ENCODE results near the gene PADI6.

Gene PADI6

DNA sequence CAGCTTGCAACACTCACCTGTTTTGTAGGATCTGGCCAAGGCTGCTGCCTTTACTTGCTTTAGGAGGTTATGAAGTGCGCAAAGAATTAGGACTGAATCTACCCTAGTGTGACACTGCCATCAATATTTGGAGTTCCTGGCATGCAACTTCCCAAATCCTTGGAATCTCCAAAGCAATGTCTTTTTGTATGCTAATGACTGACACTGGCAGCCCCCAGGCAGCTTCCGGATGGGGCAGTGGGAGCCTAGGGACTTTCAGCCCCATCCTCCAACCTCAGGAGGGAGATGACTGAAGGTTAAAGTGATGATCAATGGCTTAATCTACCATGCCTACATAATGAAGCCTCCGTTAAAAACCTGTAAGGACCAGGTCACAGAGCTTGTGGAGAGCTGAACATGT lies 62.0 kb downstream of the PADI6 start:
- no peak for DNase-seq (ENCODE audit: low read depth in 2 of 2)

- no peak for DNase-seq (ENCODE audit: low read depth in 2 of 2)
Observed at GRCh38 chr1:17434601-17435000, 62.6 kb downstream of the PADI6 start.

DNA sequence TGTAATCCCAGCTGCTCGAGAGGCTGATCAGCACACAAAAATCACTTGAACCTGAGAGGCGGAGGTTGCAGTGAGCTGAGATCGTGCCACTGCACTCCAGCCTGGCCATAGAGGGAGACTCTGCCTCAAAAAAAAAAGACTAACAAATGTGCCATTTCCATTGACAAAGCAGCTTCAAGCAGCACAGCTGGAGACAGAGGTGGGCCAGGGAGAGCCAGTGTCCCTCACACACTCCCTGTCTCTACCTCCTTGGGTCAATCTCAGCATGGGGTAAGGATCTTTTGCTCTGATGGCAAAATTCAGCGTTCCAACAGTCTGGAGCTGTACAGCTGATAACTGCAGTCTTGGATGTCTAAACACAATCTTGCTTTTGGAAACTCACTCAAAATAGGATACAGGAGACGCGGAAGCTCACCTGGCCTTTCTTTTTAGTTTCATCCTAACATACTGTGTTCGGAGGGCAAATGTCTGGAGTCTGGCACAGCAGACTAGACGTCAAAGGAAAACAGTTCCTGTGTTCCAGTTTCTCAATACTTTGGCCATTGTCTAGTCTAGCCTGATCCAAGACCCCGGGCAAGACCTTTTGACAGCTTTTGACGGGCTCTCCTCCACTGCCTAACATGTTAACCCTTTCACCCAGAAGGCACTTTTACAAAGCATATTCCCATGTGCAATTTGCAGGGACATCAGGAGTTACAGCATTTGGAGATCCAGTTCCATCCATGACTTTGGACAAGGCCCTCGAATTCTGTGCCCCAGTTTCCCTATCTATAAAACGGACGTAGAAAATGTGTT lies 64.6 kb downstream of the PADI6 start:
- DNase-seq (ENCODE audit: low read depth in 2 of 2): no peak

DNA sequence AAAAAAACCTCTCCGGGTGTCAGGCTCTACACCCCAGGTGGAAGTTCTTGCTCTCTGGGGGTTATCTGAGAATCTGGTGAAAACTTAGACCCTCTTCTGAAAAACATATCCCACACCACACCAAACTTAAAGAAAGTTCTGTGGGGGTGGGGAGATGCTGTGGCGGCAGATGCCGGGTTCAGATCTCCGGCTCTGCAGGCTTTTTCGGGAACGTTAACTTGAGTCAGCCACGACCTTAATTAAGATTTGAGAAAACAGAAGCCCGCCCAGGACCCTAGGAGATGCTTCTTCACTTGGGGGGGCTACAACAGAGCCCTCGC lies 65.2 kb downstream of the PADI6 start:
- DNase-seq (ENCODE audit: low read depth in 2 of 2): no peak

DNA sequence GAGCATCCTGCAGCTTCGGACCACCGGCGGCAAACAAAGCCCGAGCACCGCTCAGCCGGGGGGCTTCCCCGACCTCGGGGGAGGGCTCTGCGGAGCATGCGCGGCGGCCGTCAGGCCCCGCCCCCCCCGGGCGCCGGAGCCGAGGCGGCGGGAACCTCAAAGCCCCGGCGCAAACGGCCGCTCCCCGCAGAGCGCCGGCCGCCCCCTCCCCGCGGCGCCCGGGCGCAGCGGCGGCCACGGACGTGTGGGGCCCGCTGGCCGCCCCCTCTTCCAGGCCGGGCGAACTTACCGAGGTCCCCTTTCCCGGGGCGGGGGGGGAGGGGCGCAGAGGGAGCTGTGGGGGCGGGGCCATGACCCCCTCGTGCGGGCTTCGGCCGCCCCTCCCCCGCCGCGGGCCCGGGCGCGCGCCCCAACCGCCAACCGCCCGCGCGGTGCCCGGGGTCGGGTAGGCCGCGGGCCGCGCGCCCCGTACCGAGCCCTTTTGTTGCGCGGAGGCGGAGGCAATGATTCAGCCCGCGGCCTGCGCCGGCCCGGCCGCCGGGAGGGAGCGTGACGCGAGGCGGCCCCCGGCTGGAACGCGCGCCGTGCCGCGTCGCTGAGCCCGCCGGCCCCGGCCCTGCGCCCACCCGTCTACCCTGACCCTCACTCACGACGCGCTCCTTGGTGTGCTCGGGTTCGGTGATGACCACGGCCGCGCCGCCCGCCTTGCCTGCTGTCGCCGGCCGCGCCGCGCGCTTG lies 65.8 kb downstream of the PADI6 start:
- DNase-seq (ENCODE audit: low read depth in 2 of 2): peak in 1 of 2 donors; percentile 30

DNA sequence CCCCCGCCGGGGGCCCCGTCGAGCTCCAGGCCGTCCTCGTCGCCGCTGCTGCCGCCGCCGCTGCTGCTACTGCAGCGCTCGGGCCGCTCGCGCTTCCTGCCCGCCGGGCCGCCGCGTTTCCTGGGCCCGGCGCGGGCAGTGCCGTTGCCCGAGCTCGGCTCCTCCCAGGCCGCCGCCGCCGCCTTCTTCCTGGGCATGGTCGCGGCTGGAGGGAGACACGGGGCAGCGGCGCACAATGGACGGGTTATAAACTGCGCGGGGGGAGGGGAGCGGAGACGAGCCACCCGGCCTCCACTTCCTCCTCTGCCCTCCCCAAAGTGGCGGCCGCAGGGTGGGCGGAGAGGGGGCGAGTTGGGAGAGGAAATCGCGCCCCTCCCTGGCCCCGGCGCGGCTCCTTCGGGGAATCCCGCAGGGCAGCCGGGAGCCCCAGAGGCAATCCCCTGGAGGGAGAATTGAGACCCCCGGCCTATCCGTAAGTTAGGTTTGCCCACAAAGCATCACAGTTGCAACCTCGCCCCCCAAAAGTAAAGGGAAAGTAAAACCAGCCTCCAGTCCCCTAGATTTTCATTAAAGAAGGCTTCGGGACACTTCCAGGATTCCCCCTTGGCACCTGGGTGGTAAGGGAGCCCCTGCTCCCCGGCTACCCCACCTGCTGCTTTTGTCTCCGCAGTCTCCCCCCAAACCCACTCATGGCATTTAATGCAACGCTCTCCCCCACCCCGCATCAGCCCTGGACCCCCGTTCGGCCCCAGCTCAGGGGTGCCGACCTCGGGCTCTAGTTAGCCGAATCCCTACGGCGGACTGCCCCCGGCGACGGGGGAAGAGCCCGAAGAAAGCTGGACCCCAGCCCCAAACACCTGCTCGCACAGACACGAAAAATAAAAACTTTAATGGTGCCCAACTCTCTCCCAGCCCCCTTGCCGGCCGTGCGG lies 66.6 kb downstream of the PADI6 start:
- peak in 1 of 2 donors; percentile 39 for DNase-seq (ENCODE audit: low read depth in 2 of 2)

DNA sequence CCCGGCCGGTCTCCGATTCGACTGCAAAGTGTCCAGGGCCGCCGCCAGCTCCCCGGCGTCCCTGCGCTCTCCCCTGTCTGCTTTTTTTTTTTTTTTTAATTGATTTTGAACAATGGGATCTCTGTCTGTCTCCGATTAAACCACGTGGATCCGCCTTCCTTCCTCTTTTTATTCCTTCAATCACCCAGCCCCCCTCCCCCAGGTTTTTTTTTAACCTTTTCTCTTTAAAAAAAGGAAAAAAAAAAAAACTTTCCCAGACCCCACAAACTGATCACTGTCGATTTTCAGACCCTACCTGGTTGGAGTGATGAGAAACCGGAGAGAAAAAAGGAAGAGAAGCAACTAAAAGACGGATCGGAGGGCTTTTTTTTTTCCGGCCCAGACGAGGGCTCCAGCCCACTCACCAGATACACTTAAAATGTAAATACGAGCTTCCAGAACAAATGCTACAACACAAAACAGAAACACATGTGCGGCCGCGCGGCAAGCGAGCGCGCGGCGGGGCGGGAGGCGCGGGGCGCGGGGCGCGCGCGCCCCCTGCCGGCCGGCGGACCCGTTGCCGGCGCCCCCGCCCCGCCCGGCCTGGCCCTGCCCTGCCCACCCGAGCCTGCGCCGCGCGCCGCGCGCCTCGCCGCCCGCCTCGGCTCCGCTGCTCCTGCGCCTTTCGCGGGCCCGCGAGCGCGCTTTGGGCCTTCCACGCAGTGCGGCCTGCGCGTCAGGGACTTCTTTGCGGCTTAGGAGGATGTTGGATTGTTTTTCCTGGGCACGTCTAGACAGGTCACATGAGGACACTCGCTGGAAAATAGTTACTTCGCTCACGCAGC lies 67.5 kb downstream of the PADI6 start, which contains the start of gene RCC2:
TSS of gene RCC2 (minus strand) at position 428 of the 824 bp plus-strand sequence. CDS start 1,163 bp downstream, outside the sequence.
- DNase-seq (ENCODE audit: low read depth in 2 of 2): peak; percentile 46 to 50

DNA sequence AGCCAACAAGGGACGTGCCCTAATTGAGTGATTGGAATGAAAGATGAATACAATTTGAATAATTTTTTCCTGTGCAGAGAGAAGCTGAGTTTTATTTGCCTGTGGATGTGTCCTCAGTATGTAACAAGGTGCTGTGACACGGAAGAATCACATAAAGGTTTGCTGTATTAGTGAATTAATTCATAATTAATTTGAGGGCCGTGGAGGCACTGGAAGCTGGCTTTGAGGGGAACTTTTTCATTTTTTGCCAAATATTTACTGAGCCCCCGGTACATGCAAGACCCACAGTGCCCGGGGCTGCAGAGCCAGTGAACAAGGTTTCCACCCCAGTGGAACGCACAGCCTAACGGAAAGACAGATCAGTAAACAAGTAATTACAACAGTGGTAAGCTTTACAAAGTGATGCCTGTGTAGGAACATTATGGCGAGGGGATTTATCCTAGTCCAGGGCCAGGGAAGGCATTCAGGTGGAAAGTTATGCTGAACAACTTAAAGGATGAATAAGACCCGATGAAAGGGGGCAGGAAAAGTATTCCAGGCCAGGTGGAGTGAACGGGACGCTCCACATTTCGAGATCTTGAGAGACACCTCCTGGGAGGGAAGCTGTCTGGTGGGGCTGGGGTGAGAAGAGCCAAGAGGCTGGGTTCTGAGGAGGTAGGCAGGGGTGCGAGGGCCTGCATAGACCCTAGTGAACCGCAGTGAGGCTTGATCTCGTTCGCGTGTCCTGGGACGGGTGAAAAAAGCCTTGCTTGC lies 68.3 kb downstream of the PADI6 start:
- no peak for DNase-seq (ENCODE audit: low read depth in 2 of 2)

DNA sequence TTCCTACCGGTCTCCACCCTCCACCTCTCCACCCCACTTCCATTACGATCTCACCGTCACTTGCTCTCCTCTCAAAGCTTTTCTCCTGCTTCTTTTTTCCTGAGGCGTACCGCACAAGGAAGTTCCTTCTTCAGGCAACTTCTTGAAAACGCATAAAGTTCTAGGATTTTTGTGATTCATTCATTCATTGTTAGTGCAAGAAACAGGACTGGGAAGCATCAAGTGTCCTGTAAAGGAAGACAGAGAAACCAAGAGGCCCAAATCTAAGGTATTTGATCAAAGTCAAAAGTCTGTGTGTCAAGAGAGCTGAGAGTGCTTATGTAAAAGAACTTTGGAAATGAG lies 68.8 kb downstream of the PADI6 start:
- DNase-seq (ENCODE audit: low read depth in 2 of 2): no peak

- no peak for DNase-seq (ENCODE audit: low read depth in 2 of 2)
Observed at GRCh38 chr1:17441265-17441992, 69.4 kb downstream of the PADI6 start.

DNA sequence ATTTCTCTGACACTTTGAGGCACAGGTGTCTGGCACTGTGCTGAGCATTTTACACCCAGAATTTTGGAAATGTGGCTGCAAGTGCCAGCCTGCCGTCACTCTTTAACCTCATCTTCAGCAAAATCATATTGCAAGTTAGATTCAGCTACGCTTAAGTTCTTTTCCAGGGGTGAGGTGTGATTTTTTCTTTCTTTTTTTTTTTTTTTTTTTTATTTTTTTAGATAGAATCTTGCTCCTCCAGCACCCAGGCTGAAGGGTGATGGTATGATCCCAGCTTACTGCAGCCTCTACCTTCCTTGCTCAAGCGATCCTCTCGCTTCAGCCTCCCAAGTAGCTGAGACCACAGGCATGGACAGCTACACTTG lies 70.0 kb downstream of the PADI6 start:
- no peak for DNase-seq (ENCODE audit: low read depth in 2 of 2)

- DNase-seq (ENCODE audit: low read depth in 2 of 2): no peak
Observed at GRCh38 chr1:17442841-17443240, 70.8 kb downstream of the PADI6 start.

DNA sequence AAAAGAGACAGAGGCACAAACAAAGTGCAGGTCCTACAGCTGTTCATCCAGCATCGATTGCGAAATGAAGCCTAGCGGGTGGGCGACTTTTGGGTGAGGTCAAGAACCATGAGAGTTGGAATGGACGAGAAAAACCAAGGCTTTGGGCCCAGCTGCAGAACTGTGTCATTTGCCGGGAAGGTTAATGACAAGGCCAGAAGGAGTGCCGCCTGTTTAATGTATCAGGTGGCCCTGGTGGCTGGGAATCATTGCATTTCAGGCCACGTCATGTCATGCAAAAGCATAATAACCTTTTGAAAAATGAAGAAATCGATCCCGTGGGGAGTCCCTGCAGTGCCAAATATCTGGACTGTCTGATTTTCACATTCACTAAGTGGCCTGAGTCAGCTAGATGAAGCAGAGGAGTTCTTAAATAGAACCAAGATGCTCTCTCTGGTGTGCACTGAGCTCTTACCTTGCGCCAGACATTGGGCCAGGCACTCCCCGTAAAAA lies 75.6 kb downstream of the PADI6 start:
- DNase-seq (ENCODE audit: low read depth in 2 of 2): no peak
